Epithelial cell of prostate (primary cell): ENCODE results near the gene L3MBTL2.
"Not testable (repeated sequence)": the region's sequence is repeated elsewhere in the genome, so short reads cannot be mapped to it uniquely, and the experiment has no call there.

Experiments used
- DNase-seq: peaks from one replicate; pipeline ENCODE4 v3.0.0-alpha.2; 2011; ENCODE audit warnings: low read depth, low spot score
- H3K27ac ChIP-seq: fragments of 450-650 bp; 2 replicates; pipeline ENCODE4 v1.5.1; 2017; ENCODE audit warnings: mild to moderate bottlenecking

L3MBTL2 gene

DNA sequence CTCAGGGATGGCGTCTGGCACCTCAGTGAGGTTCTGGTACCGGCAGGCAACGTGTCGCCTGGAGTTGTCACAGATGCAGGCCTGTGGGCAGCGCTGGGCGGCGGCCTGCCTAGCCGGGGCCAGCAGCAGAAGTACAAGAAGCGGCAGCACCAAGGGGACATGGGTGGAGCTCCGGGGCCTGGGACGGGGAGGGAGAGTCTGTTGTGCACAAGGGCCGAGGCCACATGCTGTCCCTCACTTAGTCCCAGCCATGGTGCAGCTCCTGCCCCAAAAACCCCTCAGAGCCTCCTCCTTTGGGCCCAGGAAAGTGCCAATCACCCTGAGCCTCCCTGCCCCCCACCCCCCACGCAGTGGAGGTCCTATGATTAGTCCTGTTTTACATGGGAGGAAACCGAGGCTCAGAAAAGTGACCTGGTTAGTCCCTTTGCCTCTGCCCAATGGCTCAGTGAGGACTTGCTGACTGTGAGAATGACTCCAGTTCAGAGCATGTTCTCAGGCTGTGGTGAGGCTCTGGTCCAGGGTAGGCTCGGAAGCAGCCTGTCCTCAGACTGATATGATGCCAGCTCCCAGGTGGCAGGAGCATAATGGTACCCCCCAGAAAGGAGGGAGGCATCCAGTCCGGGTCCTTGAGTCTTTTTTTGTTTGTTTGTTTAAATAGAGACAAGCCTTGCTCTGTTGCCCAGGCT is 34.5 kb downstream of the L3MBTL2 start:
- DNase-seq = no peak
- H3K27ac ChIP-seq = no peak overlapping the region

DNA sequence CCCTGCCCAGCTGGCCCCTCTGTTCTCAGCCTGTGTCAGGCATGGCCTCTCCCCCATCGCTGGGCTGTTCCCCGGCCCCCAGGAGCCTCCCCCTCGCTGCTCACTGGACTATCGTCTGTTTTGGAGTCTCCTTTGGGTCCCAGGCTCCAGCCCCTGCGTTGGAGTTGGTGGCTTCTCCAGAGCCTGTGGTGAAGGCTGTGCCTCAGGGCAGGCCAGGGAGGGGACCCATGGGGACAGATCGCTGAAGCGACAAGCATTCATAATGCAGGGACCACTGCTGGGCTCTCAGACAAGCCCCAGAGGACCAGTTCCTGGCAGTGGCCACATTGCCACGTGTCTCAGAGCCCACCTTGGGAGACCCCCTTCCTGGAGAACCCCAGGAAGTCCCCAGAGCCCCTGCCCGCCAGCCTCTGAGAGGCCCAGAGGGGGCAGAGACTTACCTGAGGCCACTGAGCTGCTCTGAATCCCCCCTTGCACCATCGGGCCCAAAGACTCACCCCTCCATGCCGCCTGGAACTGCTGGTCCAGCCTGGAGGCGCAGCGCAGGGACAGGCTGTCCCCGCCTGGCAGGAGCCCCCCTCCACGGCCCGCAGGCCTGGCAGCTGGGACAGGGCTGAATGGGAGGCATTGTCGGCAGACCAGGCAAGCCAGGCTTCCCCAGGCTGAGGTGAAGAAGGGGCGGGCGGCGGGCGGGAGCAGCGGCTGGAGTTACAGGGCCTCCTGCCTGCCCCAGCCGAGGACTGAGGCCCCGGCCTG is 35.4 kb downstream of the L3MBTL2 start, which contains the start of gene CHADL:
Gene CHADL, minus strand, starts transcription at position 555 of the 756 bp plus-strand sequence. Its CDS starts 50 bp downstream, at position 505.
- no peak within 1 kb of the TSS for H3K27ac ChIP-seq
- DNase-seq = no peak

DNA sequence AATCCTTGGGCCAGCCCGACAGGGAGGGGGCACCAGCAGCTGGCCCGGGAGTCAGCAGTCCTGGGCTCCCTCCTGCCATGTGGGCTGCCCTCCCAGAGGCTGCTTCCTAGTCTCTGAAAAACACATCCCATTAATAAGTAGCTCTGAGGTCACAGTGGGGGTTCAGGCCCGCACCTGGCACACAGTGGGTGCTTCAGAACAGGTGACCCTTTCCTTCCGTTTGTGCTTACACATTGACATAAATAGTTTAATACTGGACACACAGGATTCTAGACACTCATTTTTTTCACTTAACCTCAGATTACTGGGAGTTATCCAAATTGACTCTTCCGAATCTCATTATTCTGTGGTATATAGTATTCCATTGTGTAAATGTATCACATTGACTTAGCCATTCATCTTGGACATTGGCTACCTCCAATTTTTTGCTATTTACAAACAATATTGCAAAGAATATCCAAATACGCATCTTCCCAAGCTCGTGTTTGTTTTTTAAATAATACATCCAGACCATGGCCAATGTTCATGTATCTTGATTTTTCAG is 36.1 kb downstream of the L3MBTL2 start:
- no peak overlapping the region for H3K27ac ChIP-seq
- DNase-seq = no peak

DNA sequence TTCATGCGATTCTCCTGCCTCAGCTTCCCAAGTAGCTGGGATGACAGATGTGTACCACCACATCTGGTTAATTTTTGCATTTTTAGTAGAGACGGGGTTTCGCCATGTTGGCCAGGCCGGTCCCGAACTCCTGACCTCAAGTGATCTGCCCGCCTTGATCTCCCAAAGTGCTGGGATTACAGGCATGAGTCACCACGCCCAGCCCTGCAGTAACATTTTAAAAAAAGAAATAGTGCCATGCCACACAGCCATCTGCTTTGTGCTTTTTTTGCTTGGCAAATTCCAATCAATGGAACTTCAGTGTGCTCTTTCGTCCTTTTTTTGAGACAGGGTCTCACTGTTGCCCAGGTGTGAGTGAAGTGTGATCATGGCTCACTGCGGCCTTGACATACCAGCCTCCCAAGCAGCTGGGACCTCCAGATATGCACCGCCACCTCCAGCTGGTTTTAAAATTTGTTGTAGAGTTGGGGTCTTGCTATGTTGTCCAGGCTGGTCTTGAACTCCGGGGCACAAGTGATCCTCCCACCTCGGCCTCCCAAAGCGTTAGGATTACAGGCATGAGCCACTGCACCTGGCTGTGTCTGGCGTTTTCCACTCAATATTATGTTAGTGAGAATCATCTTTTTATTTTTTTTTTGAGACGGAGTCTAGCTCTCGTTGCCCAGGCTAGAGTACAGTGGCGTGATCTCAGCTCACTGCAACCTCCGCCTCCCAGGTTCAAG is 37.4 kb downstream of the L3MBTL2 start:
- peak overlapping the region; percentile 34 for H3K27ac ChIP-seq
- no peak for DNase-seq

DNA sequence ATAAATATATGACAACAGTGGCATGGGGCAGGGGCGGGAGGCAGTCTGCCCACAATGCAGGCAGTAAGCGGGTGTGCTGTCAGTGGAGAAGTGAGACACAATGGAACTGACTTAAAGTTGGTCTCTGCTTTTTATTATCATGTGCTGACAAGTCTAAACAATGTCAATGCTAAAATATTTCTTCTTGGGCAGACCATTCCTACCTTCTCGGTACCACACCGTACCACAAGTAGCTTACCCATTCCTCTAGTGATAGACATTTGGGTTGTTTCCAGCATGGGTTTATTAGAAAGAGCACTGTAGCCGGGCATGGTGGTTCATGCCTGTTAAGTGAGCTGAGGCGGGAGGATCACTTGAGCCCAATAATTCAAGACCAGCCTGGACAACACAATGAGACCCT is 38.2 kb downstream of the L3MBTL2 start:
- DNase-seq = peak; percentile 46
- H3K27ac ChIP-seq = peak overlapping the region; percentile 34

DNA sequence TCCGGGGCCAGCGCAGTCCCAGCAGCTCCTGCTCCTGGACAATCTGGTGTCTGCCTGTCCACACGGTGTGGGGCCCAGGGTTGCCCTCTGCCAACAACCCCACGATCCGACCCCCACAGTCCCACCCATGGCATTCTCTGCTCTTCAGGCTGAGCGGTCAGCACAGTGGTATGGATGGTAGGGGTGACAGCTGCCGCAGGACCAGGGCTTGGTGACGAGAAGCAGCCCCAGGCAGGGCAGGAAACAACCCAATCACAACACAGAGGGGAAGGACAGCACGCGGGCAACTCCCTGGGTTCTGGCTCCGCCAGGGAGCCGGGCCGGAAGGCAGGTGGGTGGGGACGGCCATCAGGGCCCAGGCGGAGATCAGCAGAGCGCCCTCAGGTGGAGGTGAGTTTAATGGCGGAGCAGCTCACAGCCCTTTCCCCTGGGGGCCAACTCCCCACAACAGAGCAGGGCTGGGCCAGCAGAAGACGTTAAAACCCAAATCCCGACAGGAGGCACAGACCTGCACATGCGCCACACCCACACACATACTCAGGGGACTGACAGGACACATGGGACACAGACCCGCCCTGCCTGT is 40.9 kb downstream of the L3MBTL2 start:
- no peak overlapping the region for H3K27ac ChIP-seq
- DNase-seq = no peak

DNA sequence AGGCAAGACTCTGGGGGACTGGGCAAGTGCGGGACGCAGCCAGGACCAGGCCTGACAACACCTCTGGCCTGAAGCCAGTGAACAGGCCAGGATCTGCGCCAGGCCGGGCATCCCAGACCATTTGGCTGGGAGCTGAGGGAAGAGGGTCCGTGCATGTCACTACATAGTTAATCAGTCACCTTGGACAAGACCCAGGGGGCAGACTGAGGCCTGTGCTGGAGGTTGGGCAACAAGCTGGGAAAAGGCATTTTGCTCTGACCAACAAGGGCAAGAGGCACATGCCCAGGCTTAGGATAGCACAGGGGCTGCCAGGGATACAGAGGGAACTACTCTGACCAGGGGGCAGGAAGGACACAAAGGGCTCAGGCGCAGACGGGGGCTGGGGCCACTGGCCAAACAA is 42.6 kb downstream of the L3MBTL2 start:
- DNase-seq = no peak
- no peak overlapping the region for H3K27ac ChIP-seq

DNA sequence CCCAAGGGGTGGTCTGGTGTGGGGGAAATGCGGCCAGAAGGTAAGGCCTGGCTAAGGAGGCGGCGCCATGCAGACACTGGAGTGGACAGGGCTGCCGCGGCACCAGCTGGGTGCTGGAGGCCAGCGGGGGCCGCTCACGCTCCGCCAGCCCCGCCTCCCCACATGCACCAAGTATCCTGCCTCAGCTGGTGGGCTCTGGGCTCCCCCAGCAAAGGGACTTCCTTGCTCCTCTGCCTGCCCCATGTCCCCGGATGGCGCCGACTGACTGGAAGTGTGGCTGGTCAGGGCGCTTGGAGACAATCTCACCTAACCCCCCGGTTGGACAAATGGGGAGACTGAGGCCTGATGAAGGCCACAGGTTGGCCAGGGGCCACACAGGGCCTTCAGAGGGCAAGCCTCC is 43.2 kb downstream of the L3MBTL2 start:
- no peak for DNase-seq
- no peak overlapping the region for H3K27ac ChIP-seq

DNA sequence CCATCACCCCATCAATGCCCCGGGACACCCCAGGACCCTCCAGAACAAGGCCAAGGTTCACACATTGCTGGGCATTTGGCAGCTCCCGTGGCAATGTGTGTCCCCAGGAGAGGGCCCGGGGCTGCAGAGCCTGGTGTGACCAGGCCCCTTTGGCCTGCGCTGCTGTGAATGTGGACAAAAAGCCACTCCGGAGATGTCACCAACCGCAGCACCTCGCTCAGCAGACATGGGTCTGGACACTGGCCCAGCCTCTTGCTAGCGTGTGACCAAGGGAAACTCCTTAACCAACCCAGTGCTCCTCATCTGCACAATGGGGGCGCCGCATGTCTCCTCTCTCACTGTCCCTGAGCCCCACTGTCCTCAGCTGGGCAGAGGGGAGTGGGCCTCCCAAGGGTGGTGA is 43.6 kb downstream of the L3MBTL2 start:
- no peak overlapping the region for H3K27ac ChIP-seq
- DNase-seq = no peak

DNA sequence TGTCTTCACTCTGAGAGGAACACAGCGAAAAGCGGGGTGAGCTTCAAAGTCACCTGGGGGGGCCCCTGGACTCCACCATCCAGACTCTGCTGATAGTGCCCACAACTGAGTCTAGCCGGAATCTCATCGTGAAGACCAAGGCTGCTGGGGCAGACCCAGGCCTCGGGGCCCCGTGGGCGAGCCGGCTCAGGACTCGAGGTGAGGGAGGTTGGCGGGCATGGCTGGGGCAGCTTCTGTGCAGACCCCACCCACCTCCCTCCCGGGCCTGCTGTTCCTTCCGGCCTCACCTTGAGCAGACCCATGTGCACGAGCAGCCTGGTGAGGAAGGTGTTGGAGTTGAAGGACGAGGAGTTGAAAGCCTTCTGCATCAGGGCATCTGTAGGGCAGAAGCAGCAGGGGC is 44.3 kb downstream of the L3MBTL2 start:
- H3K27ac ChIP-seq = no peak overlapping the region
- DNase-seq = no peak

DNA sequence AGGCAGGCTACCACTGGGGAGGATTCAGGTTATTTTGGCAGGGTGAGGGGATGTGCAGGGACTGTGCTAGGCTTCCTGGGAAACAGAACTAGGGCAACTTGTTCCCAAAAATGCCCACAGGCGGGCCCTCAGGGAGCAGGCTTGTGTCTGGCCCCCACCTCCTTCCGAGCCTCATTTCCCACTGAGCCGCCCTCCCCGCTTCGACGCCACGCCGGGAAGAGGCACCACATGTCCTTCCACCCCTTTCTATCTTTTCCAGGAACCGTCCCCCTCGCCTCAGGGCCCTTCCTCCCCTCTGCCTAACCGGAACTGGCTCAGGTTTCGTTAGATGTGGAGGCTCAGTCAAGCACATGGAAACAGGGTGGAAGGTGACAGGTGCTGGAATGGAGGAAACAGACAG is 45.0 kb downstream of the L3MBTL2 start:
- no peak for DNase-seq
- no peak overlapping the region for H3K27ac ChIP-seq

DNA sequence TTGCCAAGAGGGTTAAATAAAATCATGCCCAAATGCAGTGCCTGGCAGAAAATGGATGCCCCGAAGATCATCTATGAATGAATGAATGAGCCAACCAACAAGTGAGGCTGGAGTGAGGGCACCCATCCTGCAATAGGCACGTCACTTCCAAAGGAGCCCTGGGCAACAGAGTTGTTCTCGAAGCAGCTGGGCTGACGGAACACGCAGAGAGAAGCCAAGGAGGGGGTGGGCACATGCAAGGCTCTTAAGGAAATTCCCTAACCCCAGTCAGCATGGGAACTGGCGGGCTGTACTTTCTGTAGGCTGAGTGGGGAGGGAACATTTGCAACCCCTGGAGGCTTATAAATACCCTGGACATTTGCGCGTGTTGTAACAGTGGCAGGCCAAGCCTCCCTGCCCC is 47.3 kb downstream of the L3MBTL2 start:
- no peak for DNase-seq
- no peak overlapping the region for H3K27ac ChIP-seq

DNA sequence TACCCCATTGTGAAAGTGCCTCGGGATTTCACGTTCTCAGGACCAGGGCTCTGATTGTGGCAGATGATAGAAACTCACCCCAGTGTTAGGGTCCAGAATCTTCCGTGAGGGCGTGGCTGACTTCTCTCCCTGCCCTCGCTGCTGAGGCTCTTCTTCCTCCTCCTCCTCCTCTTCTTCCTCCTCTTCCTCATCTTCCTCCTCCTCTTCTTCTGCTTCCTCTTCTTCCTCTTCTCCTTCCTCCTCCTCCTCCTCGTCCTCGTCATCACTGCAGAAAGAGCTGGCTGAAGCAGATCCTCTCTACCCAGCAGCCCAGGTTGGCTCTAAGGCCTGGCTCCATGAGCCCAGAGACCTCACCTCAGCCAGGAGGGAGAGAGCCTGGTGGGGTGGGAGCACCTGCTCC is 49.1 kb downstream of the L3MBTL2 start:
- no peak for DNase-seq
- H3K27ac ChIP-seq = no peak overlapping the region

DNA sequence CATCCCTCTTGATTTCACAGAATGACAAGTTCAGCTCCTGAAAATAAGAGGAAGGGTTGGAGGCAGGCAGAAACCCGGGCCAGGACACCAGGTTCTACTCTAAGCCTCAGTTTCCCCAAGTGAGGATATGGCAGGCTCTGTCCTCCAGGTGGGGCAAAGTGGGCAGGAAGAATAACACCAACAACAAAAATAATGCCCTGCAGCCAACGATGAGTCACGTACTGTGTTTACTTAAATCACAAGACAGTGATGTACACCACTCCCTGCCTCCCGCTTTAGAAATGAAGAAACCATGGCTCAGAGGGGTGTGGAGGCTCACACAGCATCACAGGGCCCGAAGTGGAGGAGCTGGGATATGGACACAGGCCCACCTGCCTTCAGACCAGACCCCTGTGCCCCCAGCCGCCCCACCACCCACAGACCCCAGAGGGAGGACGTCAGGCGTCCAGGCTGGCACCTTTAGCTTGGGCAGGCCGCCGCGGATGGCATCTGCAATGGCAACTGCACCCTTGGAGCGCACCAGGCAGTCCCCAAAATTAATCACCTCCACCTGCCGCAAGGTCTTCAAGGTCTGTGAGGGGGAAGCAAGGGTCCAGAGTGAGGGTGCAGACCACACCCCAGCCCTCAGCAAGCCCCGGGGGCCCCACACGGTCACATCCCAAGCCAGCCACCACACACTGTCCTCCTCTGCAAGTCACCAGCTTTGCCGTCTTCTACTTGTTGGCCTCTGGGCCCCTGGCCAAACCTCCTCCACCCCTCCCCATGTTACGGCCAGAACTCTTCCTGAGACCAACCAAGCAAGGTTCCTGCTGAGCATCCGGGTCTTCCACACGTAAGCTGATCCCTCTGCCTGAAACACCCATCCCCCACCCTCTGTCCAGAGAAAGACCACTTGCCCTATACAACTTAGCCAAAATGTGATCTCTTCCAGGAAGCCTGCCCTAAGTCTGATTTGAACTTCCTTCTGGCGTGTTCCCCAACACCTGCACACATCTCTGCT is 51.4 kb downstream of the L3MBTL2 start:
- H3K27ac ChIP-seq = peak overlapping the region; percentile 61
- DNase-seq = peak; percentile 74

DNA sequence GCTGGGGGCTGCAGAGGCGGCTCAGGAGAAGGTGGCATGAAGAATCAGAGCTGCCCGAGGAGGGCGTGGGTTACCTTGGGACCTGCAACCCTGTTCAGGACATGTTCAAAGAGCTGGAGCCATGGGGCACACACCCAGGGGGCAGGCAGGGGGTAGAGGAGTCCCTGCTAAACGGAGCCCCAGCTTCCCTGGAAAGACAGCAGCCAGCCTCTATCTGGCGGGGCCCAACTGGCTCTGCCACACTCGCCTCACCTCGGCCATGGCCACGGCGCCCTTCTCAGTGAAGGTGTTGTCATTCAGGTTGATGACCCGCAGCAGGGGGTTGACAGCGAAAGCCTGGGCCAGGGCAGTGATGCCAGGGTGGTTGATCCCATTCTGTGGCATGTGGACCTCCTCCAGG is 52.6 kb downstream of the L3MBTL2 start:
- DNase-seq = no peak
- H3K27ac ChIP-seq = no peak overlapping the region

DNA sequence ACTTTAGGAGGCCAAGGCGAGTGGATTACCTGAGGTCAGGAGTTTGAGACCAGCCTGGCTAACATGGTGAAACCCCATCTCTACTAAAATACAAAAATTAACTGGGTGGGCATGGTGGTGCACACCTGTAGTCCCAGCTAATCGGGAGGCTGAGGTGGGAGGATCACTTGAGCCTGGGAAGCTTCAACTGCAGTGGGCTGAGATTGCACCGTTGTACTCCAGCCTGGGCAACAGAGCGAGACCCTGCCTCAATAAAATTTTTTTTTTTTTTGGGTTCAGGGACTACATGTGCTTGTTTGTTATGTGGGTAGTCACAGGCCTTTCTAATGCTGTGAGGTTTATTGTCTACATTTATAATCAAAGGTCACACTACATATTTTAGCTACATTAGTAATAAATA is 54.6 kb downstream of the L3MBTL2 start:
- DNase-seq, H3K27ac ChIP-seq: not testable (repeated sequence)

DNA sequence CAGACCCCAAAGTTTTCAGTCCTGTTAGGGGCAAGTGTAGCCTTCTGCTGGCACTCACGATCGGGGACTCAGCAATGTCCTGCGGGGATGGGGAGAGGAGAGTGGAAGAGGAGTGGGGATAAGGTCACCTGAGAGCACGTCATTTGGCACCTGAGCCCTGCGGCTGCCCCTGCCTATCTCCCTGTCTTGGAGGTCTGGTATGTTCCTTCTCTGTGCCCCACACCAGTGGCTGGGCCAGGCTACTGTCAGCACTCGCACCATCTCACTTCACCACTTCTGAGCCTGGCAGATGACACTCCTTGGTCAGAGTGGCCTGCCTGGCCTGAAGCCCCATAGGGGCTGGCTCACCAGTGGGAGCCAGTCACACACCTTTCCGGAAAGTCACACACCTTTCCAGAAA is 55.8 kb downstream of the L3MBTL2 start:
- no peak for DNase-seq
- no peak overlapping the region for H3K27ac ChIP-seq

DNA sequence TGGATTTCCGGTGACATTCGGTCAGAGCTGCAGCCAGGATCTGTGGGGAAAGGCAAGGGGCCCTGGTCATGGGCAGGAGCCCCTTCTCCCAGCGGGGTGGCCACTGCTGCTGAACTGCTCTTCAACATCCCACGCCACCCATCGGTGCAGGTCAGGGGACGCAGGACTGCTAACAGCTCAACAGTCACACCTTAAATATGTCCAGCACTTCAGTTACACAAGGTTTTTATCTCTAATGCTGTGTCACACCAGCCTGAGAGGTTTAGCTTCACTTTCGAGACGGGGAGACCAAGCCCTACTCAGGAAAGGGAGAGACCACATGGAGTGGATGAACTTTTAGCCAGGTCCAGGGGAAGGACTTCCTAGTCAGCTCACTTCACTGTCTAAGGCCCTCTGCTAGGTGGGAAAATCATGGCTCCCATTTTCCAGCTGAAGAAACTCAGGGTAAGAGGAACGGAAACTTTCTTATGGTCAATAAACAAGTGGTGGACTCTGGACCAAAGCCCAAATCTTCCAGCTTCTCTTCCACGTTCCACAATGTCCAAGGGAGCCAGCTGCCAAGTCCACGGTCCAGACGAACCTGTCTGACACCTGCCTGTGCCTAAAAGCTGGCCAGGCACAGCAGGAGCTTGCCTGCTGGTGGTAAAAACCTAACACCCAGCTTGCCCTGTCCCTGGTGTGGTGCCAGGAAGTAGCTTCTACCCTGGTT is 56.6 kb downstream of the L3MBTL2 start:
- DNase-seq = no peak
- no peak overlapping the region for H3K27ac ChIP-seq

DNA sequence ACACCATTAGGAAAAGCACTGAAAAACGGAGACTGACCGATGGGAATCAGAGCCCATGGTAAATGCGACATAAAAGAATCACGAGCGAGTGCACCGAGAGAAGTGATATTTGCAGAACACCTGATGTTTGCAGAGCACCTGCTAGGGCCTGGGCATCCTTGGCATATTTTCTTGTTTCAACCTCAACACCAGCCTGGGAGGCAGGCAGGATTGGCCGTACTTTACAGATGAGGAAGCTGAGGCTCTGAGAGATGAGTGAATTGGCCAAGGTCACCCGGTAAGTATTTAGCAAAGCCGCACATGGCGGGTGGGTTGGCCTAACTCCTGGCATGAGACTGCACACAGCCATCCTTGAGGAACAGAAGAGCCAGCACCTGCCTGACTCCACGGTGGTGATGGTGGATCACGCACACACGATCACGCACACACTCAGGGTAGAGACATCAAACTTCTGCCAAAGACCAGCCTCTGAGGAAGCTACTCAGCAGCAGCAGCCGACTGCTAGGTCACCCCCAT is 57.2 kb downstream of the L3MBTL2 start:
- no peak for DNase-seq
- H3K27ac ChIP-seq = no peak overlapping the region
